Osteoblast (primary cell): ENCODE measurements around the gene GDF7. TPM values are rescaled to one million over a fixed set of nuclear protein-coding genes. Genes with fewer than 3 reads are reported as not detected.

Source experiments
- DNase-seq: peaks from one replicate; pipeline ENCODE4 v3.0.0; 2011; ENCODE audit warnings: low spot score, mixed read lengths; ENCODE audit not compliant: insufficient read length; ENCODE audit errors: missing footprints
- H2AFZ ChIP-seq: 2 replicates; pipeline ENCODE4 v1.6.0; 2011; ENCODE audit warnings: mild to moderate bottlenecking, low read length
- H3K27ac ChIP-seq: 2 replicates; pipeline ENCODE4 v1.5.1; 2011; ENCODE audit warnings: mild to moderate bottlenecking, low read depth, low read length, moderate library complexity
- H3K27me3 ChIP-seq: 2 replicates; pipeline ENCODE4 v1.6.0; 2012; ENCODE audit warnings: mild to moderate bottlenecking, control low read depth, inconsistent platforms, low read length, moderate library complexity; ENCODE audit not compliant: insufficient read depth
- H3K36me3 ChIP-seq: 2 replicates; pipeline ENCODE4 v1.5.1; 2011; ENCODE audit warnings: mild to moderate bottlenecking, low read length, control low read depth, moderate library complexity; ENCODE audit not compliant: insufficient read depth
- H3K4me1 ChIP-seq: 2 replicates; pipeline ENCODE4 v1.5.1; 2011; ENCODE audit warnings: mild to moderate bottlenecking, low read length, control low read depth, moderate library complexity; ENCODE audit not compliant: insufficient read depth
- H3K4me2 ChIP-seq: 2 replicates; pipeline ENCODE4 v1.6.0; 2011; ENCODE audit warnings: mild to moderate bottlenecking, low read length; ENCODE audit not compliant: insufficient read depth
- H3K4me3 ChIP-seq: fragments of 200-600 bp; sonication (generic); 3 replicates; pipeline ENCODE4 v1.5.1; 2012; ENCODE audit warnings: mild to moderate bottlenecking, low read length, inconsistent platforms; ENCODE audit not compliant: insufficient read depth
- H3K79me2 ChIP-seq: 2 replicates; pipeline ENCODE4 v1.6.0; 2012; ENCODE audit warnings: mild to moderate bottlenecking, low read length, control low read depth, inconsistent platforms; ENCODE audit not compliant: insufficient read depth
- H3K9me3 ChIP-seq: 2 replicates; pipeline ENCODE4 v1.5.1; 2011; ENCODE audit warnings: low read depth, low read length, control low read depth
- H4K20me1 ChIP-seq: 2 replicates; pipeline ENCODE4 v1.6.0; 2012; ENCODE audit warnings: mild to moderate bottlenecking, low read length, control low read depth; ENCODE audit not compliant: insufficient read depth
- CTCF ChIP-seq: IDR thresholded peaks from 2 replicates; pipeline ENCODE4 v1.5.1; 2011; ENCODE audit warnings: mild to moderate bottlenecking, low read depth, low read length, moderate library complexity; ENCODE audit errors: extremely low read depth
- total RNA-seq: library from RNA; depleted of rRNA; stranded (reverse); fragments of >200 nt; gene quantifications from 2 replicates; pipeline ENCODE4 v1.2.3, GENCODE V29; 2012

GDF7 gene
- total RNA-seq, 1 donor: not detected

GRCh38 chr2:20618886-20619521, 47.9 kb upstream of the GDF7 start:
- Histone ChIP-seq H3K79me2 (no peaks in the 10 kb centered on the region), H3K36me3 (no peaks in the 10 kb centered on the region), H3K4me3 (no peak overlapping the region), H3K4me1 (peaks cover 30% of the 10 kb centered on the region), H2AFZ (no peak overlapping the region), H3K9me3 (no peaks in the 10 kb centered on the region), H3K4me2 (no peak overlapping the region), H4K20me1 (no peaks in the 10 kb centered on the region), H3K27ac (peak overlapping the region; percentile 98), H3K27me3 (no peaks in the 10 kb centered on the region)
- TF ChIP-seq CTCF: no peak
- DNase-seq: peak; percentile 80

GRCh38 chr2:20619624-20620024, 47.3 kb upstream of the GDF7 start:
- Histone ChIP-seq H3K4me1 (peaks cover 24% of the 10 kb centered on the region), H2AFZ (no peak overlapping the region), H3K9me3 (no peaks in the 10 kb centered on the region), H3K36me3 (no peaks in the 10 kb centered on the region), H4K20me1 (no peaks in the 10 kb centered on the region), H3K27ac (peak overlapping the region; percentile 98), H3K79me2 (no peaks in the 10 kb centered on the region), H3K4me2 (no peak overlapping the region), H3K4me3 (no peak overlapping the region), H3K27me3 (no peaks in the 10 kb centered on the region)
- DNase-seq: peak; percentile 69
- no peak for TF ChIP-seq CTCF

GRCh38 chr2:20620271-20620681, 46.7 kb upstream of the GDF7 start:
- H2AFZ ChIP-seq: no peak overlapping the region
- no peak overlapping the region for H3K4me3 ChIP-seq
- H3K36me3 ChIP-seq: no peaks in the 10 kb centered on the region
- H3K4me1 ChIP-seq: peaks cover 22% of the 10 kb centered on the region
- H3K4me2 ChIP-seq: no peak overlapping the region
- H4K20me1 ChIP-seq: no peaks in the 10 kb centered on the region
- no peak for TF ChIP-seq CTCF
- no peaks in the 10 kb centered on the region for H3K79me2 ChIP-seq
- H3K27ac ChIP-seq: no peak overlapping the region
- no peaks in the 10 kb centered on the region for H3K9me3 ChIP-seq
- no peak for DNase-seq
- H3K27me3 ChIP-seq: no peaks in the 10 kb centered on the region

- Histone ChIP-seq H3K9me3 (no peaks in the 10 kb centered on the region), H3K27ac (no peak overlapping the region), H3K36me3 (no peaks in the 10 kb centered on the region), H2AFZ (no peak overlapping the region), H4K20me1 (no peaks in the 10 kb centered on the region), H3K4me2 (no peak overlapping the region), H3K27me3 (no peaks in the 10 kb centered on the region), H3K4me3 (no peak overlapping the region), H3K4me1 (peaks cover 22% of the 10 kb centered on the region), H3K79me2 (no peaks in the 10 kb centered on the region)
- TF ChIP-seq CTCF: no peak
- DNase-seq: peak; percentile 76
Observed at GRCh38 chr2:20620696-20621365, 46.1 kb upstream of the GDF7 start.
